ENCODE data around the gene HEG1. TPM values are rescaled to one million over a fixed set of nuclear protein-coding genes. Genes with fewer than 3 reads are reported as not detected.

Gene HEG1
- total RNA-seq, 1 donor from 2014 or later, result 104 TPM

DNA sequence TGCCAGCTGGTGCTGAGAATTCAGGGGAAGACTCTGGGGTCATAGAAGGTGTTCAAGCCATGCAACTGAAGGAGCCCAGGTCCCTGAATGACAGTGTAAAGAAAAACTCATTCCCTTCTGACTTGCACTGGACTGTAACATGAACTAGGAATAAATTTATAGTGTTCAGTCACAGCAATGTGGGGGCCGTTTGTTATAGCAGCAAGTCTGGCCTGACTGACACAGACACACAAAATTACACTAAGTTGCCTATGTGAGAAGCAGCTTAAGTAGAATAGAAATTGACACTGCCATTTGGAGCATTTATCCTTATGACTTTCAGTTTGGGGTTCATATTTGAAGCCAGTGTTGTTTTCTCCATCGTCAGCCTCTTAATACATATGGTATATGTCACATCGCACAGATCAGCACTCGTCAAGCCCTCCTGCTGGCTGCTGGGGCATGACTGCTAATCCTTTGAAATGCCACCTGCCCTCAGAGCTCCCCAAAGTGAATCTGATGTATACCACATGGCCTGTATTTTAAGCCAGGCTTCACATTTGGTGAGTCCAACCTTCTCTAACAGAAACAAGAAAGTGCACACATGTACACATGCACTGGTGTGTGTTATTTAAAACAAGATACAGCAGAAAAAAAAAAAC, 17.1 kb upstream of the HEG1 start:
- DNase-seq (ENCODE audit: extremely low read depth, low read depth, low spot score), result no peak

DNA sequence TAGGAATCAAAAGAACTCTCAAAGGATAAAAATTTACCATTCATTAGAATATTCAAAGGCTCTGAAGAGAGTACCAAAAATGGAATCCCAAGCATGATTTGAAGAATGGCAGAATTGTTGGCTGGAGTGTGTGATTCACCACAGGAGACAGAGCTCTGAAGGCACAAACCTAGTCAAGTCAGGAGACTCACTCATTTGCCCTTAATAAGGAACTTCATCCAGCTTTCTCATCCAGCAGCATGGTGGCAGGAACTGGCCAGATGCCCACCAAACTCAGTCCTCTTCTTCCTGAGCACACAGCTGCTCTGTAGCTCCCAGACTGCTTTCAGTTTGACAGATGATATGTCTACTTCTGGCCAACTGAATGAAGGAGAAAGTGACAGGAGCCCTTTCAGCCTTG, 16.5 kb upstream of the HEG1 start:
- no peak for DNase-seq (ENCODE audit: extremely low read depth, low read depth, low spot score)

DNA sequence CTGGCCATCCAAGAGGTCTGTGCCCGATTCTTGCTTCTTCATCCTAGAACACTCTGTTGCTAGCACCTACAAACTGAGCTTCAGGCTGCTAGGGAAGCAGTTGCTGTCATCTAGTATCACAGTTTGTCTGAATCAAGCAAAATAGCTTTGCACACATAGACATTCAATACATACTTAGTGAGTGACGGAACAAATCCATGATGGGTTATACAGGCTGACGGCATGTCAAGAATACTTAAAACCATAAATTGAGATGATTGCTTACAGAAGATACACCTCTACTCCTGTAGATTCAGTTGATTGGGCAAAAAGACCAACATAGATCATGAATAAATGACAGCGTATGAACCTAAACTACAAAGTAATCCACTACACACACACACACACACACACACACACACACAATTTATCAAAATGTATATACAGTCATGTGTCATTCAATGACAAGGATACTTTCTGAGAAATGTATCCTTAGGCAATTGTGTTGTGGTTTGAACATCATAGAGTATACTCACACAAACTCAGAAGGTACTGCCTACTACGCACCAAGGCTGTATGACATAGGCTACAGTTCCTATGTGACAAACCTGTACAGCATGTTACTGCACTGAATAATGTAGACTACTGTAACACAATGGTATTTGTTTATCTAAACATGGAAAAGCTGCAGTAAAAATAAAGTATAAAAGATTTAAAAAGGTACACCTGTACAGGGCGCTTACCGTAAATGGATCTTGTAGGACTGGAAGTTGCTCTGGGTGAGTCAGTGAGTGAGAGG, 14.4 kb upstream of the HEG1 start:
- DNase-seq (ENCODE audit: extremely low read depth, low read depth, low spot score), result no peak

DNA sequence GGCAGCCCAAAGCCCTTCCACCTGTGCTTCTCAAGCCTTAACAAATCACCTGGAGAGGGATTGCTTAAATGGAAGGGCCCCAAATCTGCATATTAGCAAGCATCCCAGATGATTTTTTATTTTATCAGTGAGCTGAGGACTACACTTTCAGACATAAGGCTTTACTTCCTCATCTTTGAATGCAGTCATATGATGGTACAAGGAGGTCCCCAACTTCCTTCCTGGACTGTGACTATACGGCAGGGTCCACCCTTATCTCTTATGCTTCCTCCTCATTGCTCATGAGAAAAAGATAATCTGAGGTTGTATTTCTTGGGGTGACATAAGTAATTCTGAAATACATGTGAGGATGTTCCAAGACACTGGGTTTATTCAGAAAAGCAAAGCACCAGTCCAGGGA, 13.7 kb upstream of the HEG1 start:
- no peak for DNase-seq (ENCODE audit: extremely low read depth, low read depth, low spot score)

DNA sequence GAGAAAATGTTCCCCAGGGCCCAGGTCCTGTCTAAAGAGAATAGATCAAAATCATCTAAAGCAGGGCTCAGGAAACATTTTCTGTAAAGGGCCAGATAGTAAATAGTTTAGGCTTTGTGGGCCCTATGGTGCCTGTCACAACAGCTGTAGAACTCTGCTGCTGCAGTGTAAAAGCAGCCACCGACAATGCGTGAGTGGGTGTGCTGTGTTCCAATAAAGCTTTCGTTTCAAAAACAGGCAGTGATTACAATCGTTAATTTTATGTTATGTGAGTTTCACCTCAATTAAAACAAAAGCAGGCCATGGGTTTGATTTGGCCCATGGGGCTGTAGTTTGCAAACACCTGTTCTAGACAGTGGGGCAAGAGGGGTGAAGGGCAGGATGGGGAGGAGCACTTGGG, 12.5 kb upstream of the HEG1 start:
- DNase-seq (ENCODE audit: extremely low read depth, low read depth, low spot score), result no peak

DNA sequence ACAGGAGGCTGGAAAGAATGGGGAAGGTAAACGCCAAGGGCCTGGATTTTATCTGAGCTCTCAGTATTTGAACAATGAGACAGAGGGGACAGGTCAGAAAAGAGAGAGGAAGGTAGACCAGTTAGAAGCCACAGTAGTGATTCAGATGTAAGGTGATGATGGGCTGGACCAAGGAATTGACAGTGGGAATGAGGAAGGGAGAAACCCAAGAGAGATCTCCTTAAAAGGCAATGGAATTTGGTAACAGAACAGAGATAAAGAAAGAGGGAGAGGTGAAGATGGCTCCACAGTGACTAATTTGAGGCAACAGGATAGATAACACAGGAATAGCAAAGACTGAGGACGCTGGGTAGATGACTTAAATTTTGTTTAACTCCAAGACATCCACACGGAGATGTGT, 11.4 kb upstream of the HEG1 start:
- no peak for DNase-seq (ENCODE audit: extremely low read depth, low read depth, low spot score)

DNA sequence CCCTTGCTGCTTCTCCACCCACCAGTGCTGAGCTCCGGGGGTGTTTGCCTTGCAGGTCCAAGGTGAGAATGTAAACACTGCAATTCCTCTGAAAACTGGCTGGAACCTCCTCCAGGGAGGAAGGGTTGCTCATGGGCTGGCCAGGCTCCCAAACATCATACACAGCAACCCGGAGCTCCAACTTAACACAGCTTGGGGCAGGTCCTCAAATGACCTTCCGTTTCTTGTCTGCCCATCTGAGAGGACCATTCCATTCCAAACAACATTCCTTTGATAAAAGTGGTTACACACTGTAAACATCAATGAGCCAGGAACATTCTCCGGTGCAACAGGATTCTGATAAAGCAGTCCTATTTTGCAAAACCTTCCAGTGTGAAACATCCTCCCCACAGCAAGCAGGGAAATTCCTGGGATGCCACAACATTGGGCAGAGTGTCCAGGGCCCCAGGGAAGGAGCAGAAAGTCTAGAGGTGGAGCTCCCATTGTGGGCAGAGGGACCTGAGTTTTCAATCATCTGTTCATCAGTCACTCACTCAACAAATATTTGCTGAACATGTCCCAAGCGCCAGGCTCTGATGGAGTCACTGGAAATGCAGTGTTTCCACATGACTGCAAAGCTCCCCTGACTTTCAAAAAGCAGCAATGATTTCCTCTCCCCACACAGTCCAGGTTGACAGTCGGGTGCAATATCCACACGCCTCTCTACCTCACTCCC, 7.3 kb upstream of the HEG1 start:
- DNase-seq (ENCODE audit: extremely low read depth, low read depth, low spot score), result peak; percentile 77

DNA sequence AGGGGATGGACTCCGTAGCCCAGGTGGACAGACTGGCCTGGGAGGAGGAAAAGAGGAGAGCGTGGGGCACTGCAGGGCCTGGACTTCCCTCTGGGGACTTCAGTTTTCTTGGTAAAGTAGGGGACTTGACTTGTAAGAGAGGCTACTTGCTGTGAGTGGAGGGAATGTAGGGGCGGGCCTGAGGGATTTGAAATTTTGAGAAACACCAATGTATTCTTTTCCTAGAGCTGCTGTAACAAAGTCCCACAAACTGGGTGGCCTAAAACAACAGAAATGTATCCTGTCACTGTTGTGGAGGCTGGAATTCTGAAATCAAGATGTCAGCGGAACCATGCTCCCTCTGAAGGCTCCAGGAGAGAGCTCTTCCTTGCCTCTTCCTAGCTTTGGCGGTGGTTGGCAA, 5.8 kb upstream of the HEG1 start:
- DNase-seq (ENCODE audit: extremely low read depth, low read depth, low spot score), result no peak

DNA sequence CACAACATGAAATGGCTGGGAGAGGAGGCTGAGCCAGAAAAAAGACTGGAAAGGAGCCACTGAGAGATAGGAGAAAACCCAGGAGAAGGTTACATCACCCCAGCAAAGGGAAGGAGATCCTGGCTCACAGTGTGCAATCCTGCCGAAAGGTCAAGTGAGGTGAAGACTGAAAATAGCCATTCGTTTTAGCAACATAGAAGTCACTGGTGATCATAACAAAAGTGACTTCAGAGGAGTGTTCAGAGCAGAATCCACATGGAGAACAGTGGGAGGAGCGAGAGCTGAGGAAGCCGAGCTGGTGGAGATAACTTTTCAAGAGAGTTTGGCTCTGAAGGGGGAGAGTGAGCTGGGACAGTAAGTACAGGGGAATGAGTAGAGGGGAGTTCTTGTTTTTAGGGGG, 5.4 kb upstream of the HEG1 start:
- no peak for DNase-seq (ENCODE audit: extremely low read depth, low read depth, low spot score)

DNA sequence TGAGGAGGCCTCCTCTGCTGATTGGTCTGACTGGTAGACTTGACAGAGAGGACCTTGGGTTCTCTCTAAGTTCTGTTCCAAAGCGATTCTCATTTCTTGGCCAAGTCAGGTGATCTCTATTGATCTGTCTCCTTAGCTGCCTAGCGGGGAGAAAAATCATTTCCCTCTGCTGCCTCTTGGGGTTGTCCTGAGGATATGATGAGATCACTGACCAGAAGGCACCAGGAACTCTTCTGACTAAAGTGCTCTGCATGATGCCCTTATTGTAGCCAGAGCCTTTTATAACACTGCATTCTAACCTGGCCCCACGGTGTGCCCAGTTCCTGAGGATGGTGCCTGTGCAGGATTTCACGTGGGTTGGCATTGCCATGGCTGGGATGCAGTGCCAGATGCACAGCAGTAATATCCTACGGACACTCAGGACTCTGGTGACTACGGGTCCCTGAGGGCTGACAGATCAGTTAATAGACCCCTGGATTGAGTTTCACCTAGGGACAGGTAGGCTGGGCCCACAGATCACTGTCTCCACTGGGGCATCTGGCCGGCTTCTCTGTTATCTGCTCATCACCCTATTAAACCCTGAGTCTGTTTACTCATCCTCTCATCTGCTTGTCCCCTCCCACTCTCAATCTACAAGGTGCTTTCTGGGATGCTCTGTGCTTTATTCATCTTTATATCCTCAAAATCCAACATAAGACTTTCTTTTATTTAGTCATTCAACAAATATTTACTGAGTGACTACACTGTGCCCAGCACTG, 3.9 kb upstream of the HEG1 start:
- DNase-seq (ENCODE audit: extremely low read depth, low read depth, low spot score), result no peak

DNA sequence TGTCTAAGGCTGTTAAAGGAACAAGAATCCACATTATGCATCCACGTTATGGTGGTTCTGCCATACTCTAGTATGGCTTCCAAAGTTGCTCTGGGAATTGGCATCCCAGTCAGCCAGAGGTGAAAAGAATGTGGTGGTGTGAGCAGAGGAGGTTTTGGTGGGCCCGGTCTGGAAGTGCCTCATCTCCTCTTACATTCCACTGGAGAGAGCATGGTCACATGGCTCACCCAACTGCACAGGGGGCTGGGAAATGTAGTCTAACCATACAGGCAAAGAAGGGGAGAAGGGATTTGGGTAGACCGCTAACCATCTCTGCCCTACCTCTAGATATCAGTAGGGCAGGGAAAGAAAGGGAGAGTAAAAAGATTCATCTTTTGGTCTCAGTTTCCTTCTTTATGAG, 3.2 kb upstream of the HEG1 start:
- no peak for DNase-seq (ENCODE audit: extremely low read depth, low read depth, low spot score)

DNA sequence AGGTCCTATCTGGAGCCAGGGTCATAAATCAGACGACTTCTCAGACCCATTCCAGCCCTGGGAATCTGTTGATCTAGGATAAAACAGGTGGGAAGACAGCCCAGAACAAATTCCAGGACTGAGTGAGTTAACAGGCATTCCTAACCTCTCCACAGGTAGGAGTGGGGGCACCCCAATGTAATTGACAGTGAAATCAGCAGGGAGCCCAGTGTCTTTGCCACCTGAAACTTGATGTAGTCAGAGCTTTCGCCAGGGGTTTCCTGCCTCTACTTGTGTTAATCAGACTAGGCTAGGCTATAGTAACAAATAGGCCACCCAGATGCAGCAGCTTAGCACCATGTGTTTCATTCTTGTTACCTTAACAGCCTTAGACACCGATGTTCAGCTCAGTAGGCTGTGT, 2.7 kb upstream of the HEG1 start:
- DNase-seq (ENCODE audit: extremely low read depth, low read depth, low spot score), result no peak

DNA sequence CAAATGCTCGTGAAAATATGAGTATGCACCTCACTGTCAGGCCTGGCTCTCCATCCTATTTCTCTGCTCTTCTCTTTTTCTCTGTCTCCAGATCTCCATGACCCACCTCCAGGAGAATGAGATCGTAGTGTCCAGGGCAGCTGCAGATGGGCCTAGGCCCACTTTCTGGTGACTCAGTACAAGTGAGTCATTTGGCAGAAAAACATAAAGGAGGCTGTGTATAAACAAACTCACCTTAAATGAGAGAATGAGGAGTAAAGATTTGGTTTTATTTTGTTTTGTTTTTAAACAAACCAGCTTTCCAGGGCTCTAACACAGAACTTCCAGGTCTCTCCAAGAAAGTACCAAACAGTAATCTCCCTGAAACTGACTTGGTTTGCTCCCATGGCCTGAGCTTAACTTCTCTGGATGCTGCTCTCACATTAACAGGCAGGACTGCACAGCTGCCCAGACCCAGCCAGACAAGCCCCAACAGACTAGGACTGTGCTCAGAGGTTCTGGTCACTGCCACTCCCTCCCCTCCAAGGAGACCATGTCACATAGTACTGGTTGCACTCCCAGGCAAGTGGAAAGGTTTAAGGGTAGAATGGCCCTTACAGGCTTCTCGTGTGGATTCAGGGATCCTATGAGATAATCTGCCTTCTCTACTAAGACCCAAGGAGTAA, 1.5 kb upstream of the HEG1 start:
- no peak for DNase-seq (ENCODE audit: extremely low read depth, low read depth, low spot score)

DNA sequence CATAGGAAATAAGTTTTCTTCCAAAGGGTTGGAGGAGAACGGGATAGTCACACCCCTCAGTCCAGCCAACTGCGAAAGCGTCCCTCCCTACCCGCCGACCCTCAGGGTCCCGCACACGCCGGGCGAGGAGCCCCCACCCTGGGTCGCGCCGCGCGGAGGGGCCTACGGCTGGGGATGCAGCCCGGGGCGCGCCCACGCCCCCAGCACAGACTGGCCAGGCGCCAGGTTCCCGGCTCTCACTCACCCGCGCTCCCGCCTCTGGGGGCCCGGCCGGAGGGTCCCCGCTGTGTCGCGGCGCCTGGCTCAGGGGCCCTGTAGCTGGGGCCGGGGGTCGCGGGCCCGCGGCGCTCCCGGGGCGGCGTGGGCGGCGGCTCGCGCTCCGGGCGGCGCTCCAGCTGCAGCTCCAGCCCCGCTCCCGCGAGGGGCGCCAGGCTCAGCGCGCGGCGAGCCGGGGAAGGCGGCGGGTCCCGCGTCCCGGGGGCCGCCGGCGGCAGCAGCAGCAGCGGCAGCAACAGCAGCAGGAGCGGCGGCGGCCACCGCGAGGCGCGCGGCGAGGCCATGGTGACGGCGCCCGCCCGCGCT, 375 bp downstream of the HEG1 start:
- DNase-seq (ENCODE audit: extremely low read depth, low read depth, low spot score), result no peak

DNA sequence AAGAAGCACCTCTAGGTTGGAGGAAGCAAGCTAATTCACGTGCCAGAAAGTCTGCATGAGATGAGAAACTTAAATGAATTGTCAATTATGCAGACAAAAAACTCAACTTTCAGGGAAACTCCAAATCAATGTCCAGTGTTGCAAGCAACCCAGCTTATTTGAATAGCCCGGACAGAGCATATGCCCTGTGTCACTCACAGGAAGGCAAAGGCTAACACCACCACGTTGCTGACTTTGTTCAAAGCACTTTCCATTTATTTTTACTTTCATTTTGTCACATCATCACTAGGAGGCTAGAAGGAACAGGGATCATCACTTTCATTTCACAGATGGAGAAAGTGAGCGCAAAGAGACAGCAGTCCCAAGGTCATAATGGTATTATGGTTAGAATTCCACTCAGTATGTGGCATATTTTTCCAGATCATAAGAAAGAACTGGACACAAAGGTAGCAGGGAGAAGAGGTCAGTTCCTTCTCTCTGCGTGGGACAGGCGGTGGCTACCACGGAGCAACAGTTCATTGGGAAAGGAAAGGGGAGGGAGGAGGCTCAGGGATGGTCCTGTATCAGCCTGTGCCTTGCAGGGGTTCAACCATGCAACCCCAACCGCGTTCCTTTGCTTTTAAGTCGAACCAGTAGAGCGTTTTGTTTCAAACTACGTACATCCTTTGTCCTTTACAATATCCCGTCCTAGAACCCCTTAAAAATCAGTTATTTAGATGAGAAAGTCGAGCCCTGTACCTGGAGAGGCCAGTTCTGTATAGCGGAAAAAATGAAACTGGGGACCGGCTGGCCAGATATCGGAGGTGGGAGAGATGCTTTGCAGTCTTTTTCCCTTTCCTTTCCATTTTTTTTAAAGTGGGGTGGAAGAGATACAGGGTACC, 1.1 kb downstream of the HEG1 start:
- DNase-seq (ENCODE audit: extremely low read depth, low read depth, low spot score), result no peak

DNA sequence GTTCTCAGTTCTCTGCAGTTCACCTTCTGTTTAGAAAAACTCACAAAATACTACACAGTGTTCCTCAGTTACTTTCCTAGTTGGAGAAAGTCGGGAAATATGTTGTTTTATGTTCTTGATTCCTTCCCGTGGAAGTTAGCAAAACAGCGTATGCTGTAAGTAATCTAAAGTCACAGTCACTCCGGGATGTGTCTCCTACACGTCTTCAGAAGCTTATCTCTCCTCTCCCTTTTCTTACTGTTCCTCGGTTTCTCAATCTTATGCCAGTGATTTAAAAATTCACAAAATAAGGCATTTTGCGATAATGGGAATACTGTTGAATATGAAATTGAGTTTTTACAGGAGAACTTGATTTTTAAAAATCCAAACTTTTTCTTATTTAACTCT, 1.7 kb downstream of the HEG1 start:
- no peak for DNase-seq (ENCODE audit: extremely low read depth, low read depth, low spot score)

DNA sequence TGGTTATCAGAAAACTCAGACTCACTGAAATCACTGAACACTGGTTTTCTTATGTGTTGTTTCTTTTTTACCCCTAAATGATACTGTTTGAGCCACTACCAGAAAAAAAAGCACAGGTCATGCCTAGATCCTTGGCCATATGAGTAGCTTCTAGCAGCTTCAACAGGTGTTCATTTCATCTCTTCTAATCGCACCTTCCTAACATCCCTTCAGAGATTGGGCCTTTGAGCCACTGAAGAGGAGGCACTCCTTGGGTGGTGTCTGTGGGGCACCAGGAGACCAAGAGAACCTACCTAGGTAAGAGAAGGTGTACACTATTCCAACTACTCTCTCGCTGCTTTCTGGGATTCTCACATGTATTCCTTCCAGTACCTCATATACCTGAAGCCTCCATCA, 2.5 kb downstream of the HEG1 start:
- no peak for DNase-seq (ENCODE audit: extremely low read depth, low read depth, low spot score)

DNA sequence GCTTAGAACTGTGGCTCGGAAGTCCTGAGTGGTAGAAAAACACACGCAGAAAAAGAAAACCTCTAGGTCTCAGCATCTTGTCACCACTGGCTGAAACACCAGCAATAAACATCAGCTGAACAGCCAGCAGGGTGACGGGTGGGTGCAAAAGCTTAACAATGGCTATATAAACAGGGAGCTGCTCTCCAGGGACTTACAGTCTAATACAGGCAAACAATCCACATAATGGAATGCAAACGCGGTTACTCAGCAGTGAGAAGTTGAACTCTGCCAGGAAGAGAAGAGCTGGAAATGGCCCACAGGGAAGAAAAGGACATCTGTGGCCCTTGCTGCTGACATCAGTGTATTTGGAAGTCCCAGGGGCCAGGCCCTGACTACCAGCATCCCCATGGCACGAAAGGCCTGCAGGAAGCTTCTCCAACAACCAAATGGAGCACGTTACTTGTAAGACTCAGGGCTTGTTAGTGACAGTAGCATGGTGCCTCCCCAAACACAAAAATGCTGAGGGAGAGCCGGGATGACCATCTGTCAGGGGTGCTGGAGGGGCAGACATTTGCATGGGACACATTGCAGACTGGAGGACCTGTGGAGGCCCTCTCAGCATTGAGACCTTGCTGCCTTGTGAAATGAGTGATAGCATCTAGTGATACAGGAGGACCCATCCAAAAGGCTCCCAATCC, 3.0 kb downstream of the HEG1 start:
- no peak for DNase-seq (ENCODE audit: extremely low read depth, low read depth, low spot score)

All from glomerular endothelial cell (primary cell).